Lung (tissue), 12 donors: ENCODE data around the gene CRTAC1. TPM values are rescaled to one million over a fixed set of nuclear protein-coding genes. Genes with fewer than 3 reads are reported as not detected.

ENCODE experiments used
- ATAC-seq: fragments of 200-7000 bp; cut with Tn5 transposase; one replicate; pipeline ENCODE4 v1.9.1; 2020; ENCODE audit warnings: moderate number of reproducible peaks; ENCODE audit not compliant: insufficient read depth, low FRiP score
- DNase-seq, 3 donors: peaks; one replicate each; pipeline ENCODE4 v3.0.0-alpha.2; 2013 to 2017
- H3K27ac ChIP-seq, 2 donors: one replicate each; pipeline ENCODE4 v1.5.1; 2013; ENCODE audit warnings: mild to moderate bottlenecking in 2 of 2, moderate library complexity in 2 of 2, control low read depth in 1 of 2, inconsistent platforms in 1 of 2, low read depth in 1 of 2, low read length in 1 of 2
- H3K27me3 ChIP-seq, 3 donors: one replicate each; pipeline ENCODE4 v1.5.1; 2013; ENCODE audit warnings: low read length in 2 of 3; ENCODE audit not compliant: control insufficient read depth in 3 of 3, insufficient read depth in 3 of 3
- H3K36me3 ChIP-seq, 4 donors: one replicate each; pipeline ENCODE4 v1.5.1; 2013; ENCODE audit warnings: low read length in 4 of 4, mild to moderate bottlenecking in 1 of 4, moderate library complexity in 1 of 4; ENCODE audit not compliant: control insufficient read depth in 4 of 4, insufficient read depth in 4 of 4
- H3K4me1 ChIP-seq, 5 donors: one replicate each; pipeline ENCODE4 v1.5.1; 2013; ENCODE audit warnings: low read length in 5 of 5, mild to moderate bottlenecking in 2 of 5, moderate library complexity in 1 of 5; ENCODE audit not compliant: control insufficient read depth in 5 of 5, insufficient read depth in 5 of 5
- H3K4me3 ChIP-seq: one replicate; pipeline ENCODE4 v1.5.1; 2013; ENCODE audit warnings: mild to moderate bottlenecking, control low read depth, moderate library complexity
- H3K9ac ChIP-seq, 2 donors: one replicate each; pipeline ENCODE4 v1.5.1; 2013; ENCODE audit warnings: low read length in 2 of 2, control low read depth in 1 of 2; ENCODE audit not compliant: insufficient read depth in 1 of 2
- H3K9me3 ChIP-seq, 4 donors: one replicate each; pipeline ENCODE4 v1.5.1; 2013; ENCODE audit warnings: low read length in 3 of 4, mild to moderate bottlenecking in 1 of 4, moderate library complexity in 1 of 4; ENCODE audit not compliant: control insufficient read depth in 4 of 4, insufficient read depth in 3 of 4
- CTCF ChIP-seq: IDR thresholded peaks from 2 replicates; pipeline ENCODE4 v1.5.1; 2012; ENCODE audit warnings: mild to moderate bottlenecking; ENCODE audit errors: control extremely low read depth, extremely low read depth
- WGBS, 2 donors: extraction: QIAGEN DNeasy Blood & Tissue Kit; methylation state at CpG; one replicate each; pipeline ENCODE4 v1.1.7; 2013; 5-methylcytosine and 5-hydroxymethylcytosine counted together
- polyA plus RNA-seq, 2 donors: library from polyadenylated mRNA; stranded (reverse); fragments of 200-250 nt; gene quantifications; one replicate each; pipeline ENCODE4 v1.2.1, GENCODE V29; 2013
- total RNA-seq, 2 donors: library from RNA; depleted of rRNA in 1 of 2; stranded (reverse); fragments of >200 nt in 1 of 2; gene quantifications; one replicate each; pipeline ENCODE4 v1.2.1, GENCODE V29; 2014 to 2021
- donor health status: control.
- donor health status: control.
- donor health status: Bipolar disorder and iron deficiency.
- donor health status: healthy.
- donor health status: DM: yes; HTN: yes; CAD: no.

The CRTAC1 gene
- total and polyA plus RNA-seq, 4 donors, result 45.8 to 82.4 (median 54.3) TPM

GRCh38 chr10:97940534-97940933 is 89.9 kb downstream of the CRTAC1 start:
- Histone ChIP-seq H3K27me3 (peaks cover 0 to 3% (median 0%) of the 10 kb centered on the region in 3 donors), H3K4me3 (no peak overlapping the region), H3K4me1 (no peaks in the 10 kb centered on the region), H3K9ac (no peak overlapping the region), H3K9me3 (peaks cover 0 to 3% (median 0%) of the 10 kb centered on the region in 4 donors), H3K27ac (no peak overlapping the region), H3K36me3 (no peaks in the 10 kb centered on the region)
- TF ChIP-seq CTCF, result no peak
- DNase-seq (no peak), ATAC-seq (no peak)
- 36% methylated on average over 6 of the region's 6 CpGs for WGBS, 2 donors

GRCh38 chr10:97939446-97939990 is 90.9 kb downstream of the CRTAC1 start:
- no peaks in the 10 kb centered on the region for H3K36me3 ChIP-seq
- TF ChIP-seq CTCF, result no peak
- peak in 2 of 3 donors; percentile 3 to 33 for DNase-seq

GRCh38 chr10:97937928-97938327 is 92.5 kb downstream of the CRTAC1 start:
- WGBS, 2 donors, result 66 to 69% methylated on average over 8 of the region's 8 CpGs
- ATAC-seq, result no peak

More at GRCh38 chr10:97939446-97939990, 90.9 kb downstream of the CRTAC1 start:
- Histone ChIP-seq H3K9ac (no peak overlapping the region), H3K27ac (no peak overlapping the region), H3K4me3 (no peak overlapping the region), H3K4me1 (no peaks in the 10 kb centered on the region), H3K9me3 (peaks cover 0 to under 1% (median 0%) of the 10 kb centered on the region in 4 donors), H3K27me3 (peaks cover 0 to 3% (median 0%) of the 10 kb centered on the region in 3 donors)
- ATAC-seq, result no peak
- WGBS, 2 donors, result 41 to 44% methylated on average over 5 of the region's 5 CpGs

More at GRCh38 chr10:97937928-97938327, 92.5 kb downstream of the CRTAC1 start:
- H3K27ac ChIP-seq, result no peak overlapping the region
- no peak for DNase-seq
- no peak overlapping the region for H3K4me3 ChIP-seq
- H3K9me3 ChIP-seq, result peaks cover 0 to under 1% (median 0%) of the 10 kb centered on the region in 4 donors
- H3K4me1 ChIP-seq, result no peaks in the 10 kb centered on the region
- no peak for TF ChIP-seq CTCF
- no peaks in the 10 kb centered on the region for H3K36me3 ChIP-seq
- no peak overlapping the region for H3K9ac ChIP-seq
- peaks cover 0 to 3% (median 0%) of the 10 kb centered on the region in 3 donors for H3K27me3 ChIP-seq
